Kidney tubule cell (primary cell): Measurements from ENCODE around the gene ADAR.

Experiments used
- DNase-seq: peaks from one replicate; pipeline ENCODE4 v3.0.0-alpha.2; 2018; ENCODE audit warnings: low spot score

The ADAR gene

DNA sequence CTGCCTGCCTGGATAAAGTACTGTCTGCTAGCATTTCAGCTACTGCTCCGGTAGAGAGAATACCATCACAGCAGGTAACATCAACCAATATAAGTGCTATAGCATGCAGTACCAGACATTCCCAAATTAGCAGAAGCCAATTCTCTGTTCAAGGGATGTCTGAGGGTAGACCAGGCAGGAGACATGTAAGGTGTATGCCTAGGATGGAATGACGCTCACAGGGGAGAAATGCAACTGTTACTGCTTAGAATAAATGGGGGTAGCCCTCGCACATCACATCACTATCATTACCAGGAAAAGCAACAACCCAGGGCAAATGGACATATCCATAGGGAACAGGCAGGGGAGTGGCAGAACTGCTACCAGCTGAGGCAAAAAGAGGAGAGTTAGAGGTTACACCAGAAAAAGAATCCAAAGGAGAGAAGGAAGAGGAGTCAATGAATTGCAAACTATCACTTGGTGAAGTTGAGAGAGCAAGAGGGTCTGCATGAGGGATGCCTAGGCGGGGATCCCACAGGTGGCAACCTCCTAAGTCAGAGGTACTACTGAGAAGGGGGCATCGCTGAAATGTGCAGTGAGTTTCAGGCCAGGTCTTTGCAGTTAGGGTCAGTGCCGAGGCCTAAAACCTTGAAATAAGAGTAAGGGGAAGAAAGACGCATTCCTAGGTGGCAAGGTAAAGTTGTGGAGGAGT, 50.6 kb downstream of the ADAR start:
- DNase-seq, result no peak

DNA sequence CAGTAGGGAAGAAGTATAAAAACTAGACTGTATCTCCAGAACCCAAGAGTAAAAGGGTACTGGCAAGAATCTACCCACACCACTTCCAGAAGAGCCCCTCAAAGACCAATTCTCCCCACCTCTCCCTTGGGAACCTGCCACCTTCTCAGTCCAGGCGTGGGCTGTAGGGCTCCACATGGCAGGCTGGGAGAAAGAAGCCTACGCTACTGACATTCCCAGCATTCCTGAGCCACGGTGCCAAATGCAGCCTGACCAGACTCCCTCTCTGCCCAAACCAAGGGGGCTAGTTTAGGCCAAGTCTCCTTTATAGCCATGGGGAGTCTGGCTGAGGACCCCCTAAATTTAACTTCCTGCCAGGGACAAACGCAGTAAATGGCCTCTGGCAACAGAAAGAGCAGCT, 51.6 kb downstream of the ADAR start:
- peak; percentile 33 for DNase-seq

DNA sequence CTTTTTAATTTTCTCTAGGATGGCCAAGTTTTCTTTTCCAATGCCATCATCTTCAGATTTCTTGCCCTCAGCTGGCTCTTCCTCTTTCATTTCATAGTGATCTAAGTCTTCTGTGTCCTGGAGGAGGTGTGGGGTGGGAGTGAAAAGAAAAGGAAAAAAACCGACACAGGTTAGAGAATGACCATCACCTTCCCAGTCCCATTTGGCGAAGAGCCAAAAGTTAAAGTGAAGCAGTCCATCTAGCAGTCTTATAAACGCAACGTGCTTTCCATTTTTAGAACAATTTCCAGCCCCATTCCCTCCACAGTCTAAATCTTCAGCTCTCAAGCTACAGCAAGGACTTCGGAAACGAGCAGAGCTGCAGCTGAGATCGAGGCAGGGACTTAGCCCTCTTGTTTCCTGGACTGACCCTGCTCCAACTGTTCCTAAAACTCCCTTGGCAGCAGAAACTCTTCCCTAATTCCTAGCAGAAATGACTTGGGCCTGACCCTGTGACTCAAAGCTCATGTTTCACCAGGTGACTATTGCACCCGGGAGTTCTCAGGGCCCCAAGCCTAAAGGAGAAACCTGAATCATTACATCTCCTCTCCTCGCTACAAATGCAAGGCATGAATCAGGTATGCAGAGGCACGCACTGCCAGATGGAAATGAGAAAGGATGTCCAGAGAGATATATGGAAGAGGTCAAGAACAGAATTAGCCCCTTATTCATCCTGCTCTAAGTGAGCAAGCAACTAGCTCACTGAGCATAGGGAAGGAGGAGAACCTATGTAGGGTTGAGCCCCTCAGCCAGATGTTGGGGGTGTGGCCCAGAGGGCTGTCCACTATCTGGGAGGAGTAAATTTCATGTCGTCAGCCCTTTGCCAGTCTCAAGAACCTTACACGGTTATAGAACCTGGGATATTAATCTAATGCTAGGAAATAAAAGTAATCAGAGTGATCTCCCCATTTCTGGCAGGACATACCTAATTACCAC, 54.6 kb downstream of the ADAR start:
- DNase-seq, result peak; percentile 77

GRCh38 chr1:154552036-154552435, 56.0 kb downstream of the ADAR start:
- DNase-seq, result no peak

GRCh38 chr1:154551474-154551873, 56.5 kb downstream of the ADAR start:
- DNase-seq, result no peak

- DNase-seq, result no peak
Measured at GRCh38 chr1:154550657-154551056, 57.3 kb downstream of the ADAR start.

- no peak for DNase-seq
Measured at GRCh38 chr1:154550070-154550469, 57.9 kb downstream of the ADAR start.

DNA sequence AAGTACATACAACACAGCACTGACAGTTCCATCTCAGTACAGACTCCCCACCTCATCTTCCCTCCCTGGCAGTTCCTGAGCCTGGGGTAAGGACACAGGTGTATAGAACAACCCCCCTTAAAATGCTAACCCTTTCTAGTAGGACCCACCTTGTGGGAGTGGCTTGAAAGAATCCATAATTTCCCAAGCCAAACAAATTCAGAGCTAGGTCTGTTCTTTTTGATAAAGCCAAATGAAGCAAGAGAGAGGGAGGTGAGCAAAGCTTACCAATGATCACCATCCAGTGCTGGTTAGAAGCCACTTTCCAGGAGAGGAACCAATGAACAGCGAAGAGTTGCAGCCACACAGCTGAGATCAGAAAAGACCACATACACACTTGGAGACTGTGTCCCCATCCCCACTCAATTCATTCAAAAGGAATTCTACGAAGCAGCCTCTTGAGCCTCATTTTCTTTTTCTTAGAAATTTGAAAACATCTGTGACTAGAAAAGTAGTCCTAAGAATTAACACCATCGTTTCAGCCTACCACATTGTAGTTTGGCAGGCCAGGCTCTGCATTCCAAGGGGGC, 58.7 kb downstream of the ADAR start:
- DNase-seq, result no peak

DNA sequence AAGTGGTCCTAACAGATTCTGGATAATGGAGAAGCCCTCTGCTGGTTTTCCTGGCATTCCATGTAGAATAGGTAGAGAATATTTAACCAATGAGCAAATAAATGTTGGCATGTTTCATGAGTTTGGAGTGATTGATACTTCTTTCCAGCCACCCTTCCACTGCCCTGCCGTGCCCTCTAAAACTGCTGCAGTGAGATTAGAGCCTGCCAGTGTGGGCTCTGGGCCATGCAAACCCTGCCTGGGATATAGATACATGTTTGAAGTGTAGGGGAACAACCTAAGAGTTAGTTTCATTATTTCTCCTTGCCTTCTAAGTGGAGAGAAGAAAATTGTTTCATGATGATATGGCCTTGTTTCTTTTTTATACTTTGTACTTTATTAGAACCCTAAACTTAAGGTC, 60.0 kb downstream of the ADAR start:
- DNase-seq, result no peak

- DNase-seq, result no peak
Measured at GRCh38 chr1:154547105-154547732, 60.8 kb downstream of the ADAR start.

DNA sequence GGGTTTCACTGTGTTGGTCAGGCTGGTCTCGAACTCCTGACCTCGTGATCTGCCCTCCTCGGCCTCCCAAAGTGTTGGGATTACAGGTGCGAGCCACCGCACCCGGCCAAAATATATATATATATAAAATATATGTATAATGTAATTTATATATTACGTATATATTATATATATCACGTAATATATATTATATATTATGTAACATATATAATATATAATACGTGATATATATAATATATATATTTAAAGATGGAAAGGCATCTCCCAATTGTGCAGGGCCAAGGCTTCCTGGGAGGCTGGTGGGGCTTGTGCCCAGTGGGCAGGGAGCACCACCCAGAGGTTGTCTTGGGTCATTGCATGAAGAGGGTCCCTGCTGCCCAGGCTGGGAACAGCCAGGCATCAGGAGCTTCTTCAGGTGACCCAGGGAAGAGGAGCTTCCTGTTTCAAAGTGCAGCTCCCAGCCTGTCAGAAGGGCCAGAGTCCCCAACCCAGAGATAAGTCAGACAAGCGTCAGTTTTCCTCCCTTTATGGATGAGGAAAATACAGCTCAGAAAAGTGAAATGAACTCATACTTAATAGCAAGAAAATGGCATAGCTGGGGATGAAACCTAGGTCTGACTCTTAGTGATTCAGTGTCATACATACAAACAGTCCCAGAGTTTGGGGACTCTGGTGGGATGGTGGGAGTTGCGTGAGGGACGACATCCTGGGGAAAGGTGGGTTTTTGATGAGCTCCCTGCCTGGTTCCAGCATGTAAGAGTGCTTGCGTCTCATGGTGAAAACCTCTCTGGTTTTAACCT, 61.5 kb downstream of the ADAR start:
- peak; percentile 75 for DNase-seq

DNA sequence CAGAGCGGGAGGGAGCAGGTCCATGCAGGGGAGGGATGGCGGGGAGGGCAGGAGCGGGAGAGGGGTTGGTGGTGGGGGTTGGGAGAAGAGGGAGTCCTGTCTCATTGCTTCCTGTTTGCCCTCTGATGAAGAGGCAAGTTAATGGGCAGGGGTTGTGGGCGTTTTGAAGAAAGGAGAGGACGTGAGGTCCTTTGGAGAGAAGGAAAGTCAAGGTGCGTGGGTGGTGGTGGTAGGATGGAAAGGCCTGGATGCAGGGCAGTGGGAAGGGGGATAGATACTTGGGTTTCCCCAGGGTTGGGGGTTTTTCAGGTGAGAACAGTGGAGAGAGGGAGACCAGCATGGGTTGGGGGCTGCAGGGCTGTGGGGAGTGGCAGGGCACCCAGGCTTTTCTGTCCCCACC, 66.8 kb downstream of the ADAR start:
- no peak for DNase-seq

DNA sequence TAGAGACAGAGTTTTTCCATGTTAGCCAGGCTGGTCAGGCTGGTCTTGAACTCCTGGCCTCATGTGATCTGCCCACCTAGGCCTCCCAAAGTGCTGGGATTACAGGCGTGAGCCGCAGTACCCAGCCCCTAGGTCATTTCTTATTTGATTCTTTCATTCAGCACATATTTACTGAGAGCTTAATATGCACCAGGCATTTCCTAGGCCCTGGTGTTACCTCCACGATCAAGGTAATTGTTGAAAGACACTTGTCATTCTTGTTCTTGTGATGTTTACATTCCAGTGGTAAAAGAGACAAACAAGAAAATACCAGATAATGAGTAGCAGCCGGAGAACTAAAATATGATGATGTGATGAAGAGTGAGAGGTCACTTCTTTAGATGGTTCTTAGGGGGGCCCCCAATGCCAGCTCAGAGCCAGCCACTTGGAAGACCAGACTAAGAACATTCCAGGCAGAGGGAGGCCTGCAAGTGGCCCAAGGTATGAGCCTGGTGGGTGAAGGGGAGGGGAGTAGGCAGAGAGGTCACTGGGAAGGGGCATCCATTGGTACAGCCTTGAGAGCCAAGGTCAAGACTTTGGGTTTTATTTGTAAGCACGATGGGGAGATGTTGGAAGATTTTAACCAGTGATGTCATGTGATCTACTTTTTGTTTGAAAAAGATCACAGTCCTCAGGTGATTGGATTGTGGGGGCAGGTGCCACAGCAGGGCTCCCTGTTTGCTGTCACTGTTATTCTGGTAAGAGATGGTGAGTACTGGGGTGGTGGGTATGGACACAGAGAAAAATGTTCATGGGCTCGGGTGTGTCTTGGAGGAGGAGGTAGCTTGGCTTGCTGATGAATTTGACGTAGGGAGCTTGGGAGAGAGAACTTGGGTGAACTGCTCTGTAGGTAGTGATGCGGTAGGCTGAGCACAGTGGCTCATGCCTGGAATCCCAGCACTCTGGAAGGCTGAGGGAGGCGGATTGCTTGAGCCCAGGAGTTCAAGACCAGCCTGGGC, 68.2 kb downstream of the ADAR start:
- no peak for DNase-seq

DNA sequence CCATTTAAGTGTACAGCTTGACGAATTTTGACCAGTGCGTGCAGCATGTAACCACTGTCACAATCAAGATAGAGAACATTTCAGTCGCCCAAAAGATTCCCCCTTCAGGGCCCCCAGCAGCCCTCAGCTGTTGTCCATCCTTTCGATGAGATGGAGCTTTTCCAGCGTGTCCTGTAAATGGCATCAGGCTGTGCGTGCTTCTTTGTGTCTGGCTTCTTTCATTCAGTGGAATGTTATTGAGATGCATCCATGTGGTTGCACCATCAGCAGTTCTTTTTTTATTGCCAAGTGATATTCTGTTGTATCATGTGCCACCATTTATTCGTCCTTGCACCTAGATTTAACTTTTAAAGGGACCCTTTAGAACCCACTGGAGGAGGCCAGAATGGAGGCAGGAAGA, 71.4 kb downstream of the ADAR start:
- no peak for DNase-seq

- DNase-seq, result peak; percentile 59
Measured at GRCh38 chr1:154533952-154534844, 73.8 kb downstream of the ADAR start.
